CD4-positive, alpha-beta T cell (primary cell): ENCODE measurements around the gene ITPKB. TPM values are rescaled to one million over a fixed set of nuclear protein-coding genes. Genes with fewer than 3 reads are reported as not detected.

Experiments used
- ATAC-seq: fragments of 200-7000 bp; cut with Tn5 transposase; one replicate; pipeline ENCODE4 v1.10.0; 2022; ENCODE audit warnings: mild to moderate bottlenecking; ENCODE audit not compliant: poor library complexity
- CTCF ChIA-PET: fragments of 350-600 bp; sonication (Branson Sonifier 250); formaldehyde crosslinking; loops from one replicate; lab custom pipeline; 2021; ENCODE audit warnings: antibody characterized with exemption, inconsistent platforms; lab: Charles Lee
- POLR2A ChIA-PET: fragments of 350-600 bp; sonication (Branson Sonifier 250); formaldehyde crosslinking; loops from one replicate; lab custom pipeline; 2021; ENCODE audit warnings: antibody characterized with exemption, inconsistent platforms; lab: Charles Lee
- DNase-seq, 14 experiments: peaks; one replicate each; pipeline ENCODE4 v3.0.0-alpha.2; 2013 to 2020; ENCODE audit warnings: mixed read lengths in 2 of 14
- H3K27ac ChIP-seq, 2 donors: one replicate each; pipeline versions ENCODE4 v1.5.1 to v1.7.0; 2013; ENCODE audit warnings: low read length in 2 of 2, low read depth in 1 of 2, mild to moderate bottlenecking in 1 of 2
- H3K27me3 ChIP-seq, 2 experiments: 1 replicate in 1 of 2; 2 replicates in 1 of 2; pipeline versions ENCODE4 v1.6.1 to v1.7.0; 2013; ENCODE audit warnings: low read length in 2 of 2, control low read depth in 1 of 2, mild to moderate bottlenecking in 1 of 2, moderate library complexity in 1 of 2; ENCODE audit not compliant: insufficient read depth in 2 of 2, control insufficient read depth in 1 of 2
- H3K36me3 ChIP-seq: one replicate; pipeline ENCODE4 v1.6.1; 2013; ENCODE audit warnings: low read length, control low read depth; ENCODE audit not compliant: insufficient read depth
- H3K4me1 ChIP-seq: one replicate; pipeline ENCODE4 v1.6.1; 2013; ENCODE audit warnings: low read length, control low read depth; ENCODE audit not compliant: insufficient read depth
- H3K4me3 ChIP-seq: one replicate; pipeline ENCODE4 v1.5.1; 2013; ENCODE audit warnings: mild to moderate bottlenecking, low read length, moderate library complexity
- H3K9me3 ChIP-seq, 2 experiments: 1 replicate in 1 of 2; 2 replicates in 1 of 2; pipeline versions ENCODE4 v1.6.1 to v1.7.0; 2013; ENCODE audit warnings: low read length in 2 of 2, mild to moderate bottlenecking in 2 of 2, control low read depth in 1 of 2, moderate library complexity in 1 of 2; ENCODE audit not compliant: control insufficient read depth in 1 of 2, insufficient read depth in 1 of 2
- H3K27ac Mint-ChIP-seq: one replicate; pipeline ENCODE4 v1.8.0; 2020; ENCODE audit warnings: mixed read lengths
- H3K27me3 Mint-ChIP-seq: one replicate; pipeline ENCODE4 v1.8.0; 2021; ENCODE audit warnings: mixed read lengths
- H3K36me3 Mint-ChIP-seq: one replicate; pipeline ENCODE4 v1.8.0; 2021; ENCODE audit warnings: low read depth, mixed read lengths
- H3K4me1 Mint-ChIP-seq: one replicate; pipeline ENCODE4 v1.8.0; 2021; ENCODE audit warnings: low read depth, mixed read lengths
- H3K4me3 Mint-ChIP-seq: one replicate; pipeline ENCODE4 v1.8.0; 2020; ENCODE audit warnings: mild to moderate bottlenecking, mixed read lengths
- H3K9me3 Mint-ChIP-seq: one replicate; pipeline ENCODE4 v1.8.0; 2020; ENCODE audit warnings: mixed read lengths
- CTCF ChIP-seq: fragments of 200-600 bp; IDR thresholded peaks from one replicate; pipeline ENCODE4 v1.8.0; 2022; ENCODE audit warnings: antibody characterized with exemption, mild to moderate bottlenecking
- intact Hi-C, 2 experiments: fragments of 100-400 bp; cut with DNase I in 1 of 2; cut with micrococcal nuclease in 1 of 2; formaldehyde crosslinking; loops; one replicate each; pipeline versions ENCODE4 v1.15.1 to v1.9.0; 2023 to 2025; cut with DNase I, micrococcal nuclease
- total RNA-seq, 174 experiments: library from RNA in 2 of 174; stranded (reverse) in 2 of 174; gene quantifications; one replicate each; pipeline ENCODE4 v1.2.3 and lab custom pipeline; 2021 to 2026

Gene ITPKB
- total RNA-seq, 2 experiments from 2014 or later, result 565 to 583 TPM

DNA sequence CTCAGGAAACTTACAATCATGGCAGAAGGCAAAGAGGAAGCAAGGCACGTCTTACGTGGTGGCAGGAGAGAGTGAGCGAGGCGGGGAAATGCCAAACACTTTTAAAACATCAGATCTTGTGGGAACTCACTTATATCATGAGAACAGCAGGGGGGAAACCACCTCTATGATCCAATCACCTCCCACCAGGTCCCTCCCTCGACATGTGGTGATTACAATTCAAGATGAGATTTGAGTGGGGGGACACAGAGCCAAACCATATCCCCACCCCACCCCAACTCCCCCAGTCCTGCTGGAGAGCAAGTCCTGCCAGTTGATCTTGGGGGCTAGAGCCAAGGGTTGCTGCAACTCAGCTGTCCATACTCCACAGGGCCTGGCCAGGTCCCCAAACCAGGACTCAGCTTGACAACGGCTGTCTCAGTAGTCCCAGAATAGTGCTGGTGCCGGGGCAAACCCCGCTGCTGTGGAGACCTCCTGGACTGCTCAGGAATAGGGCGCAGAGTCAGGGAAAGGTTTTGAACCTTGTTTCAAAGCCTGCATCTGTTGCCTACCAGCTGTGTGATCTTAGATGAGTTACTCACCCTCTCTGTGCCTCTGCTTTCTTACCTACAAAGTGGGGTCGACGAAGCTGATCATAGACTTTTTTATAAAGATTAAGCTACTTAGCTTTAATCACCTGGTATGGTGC, 111.0 kb downstream of the ITPKB start:
- Mint-ChIP-seq H3K27ac (peak overlapping the region; percentile 19), H3K36me3 (peaks cover 49% of the 10 kb centered on the region), H3K9me3 (no peaks in the 10 kb centered on the region), H3K4me1 (peaks cover 31% of the 10 kb centered on the region), H3K27me3 (no peaks in the 10 kb centered on the region), H3K4me3 (no peak overlapping the region)
- Histone ChIP-seq H3K36me3 (peaks cover 22% of the 10 kb centered on the region), H3K27me3 (no peaks in the 10 kb centered on the region), H3K4me1 (peaks cover 22% of the 10 kb centered on the region), H3K4me3 (no peak overlapping the region), H3K9me3 (no peaks in the 10 kb centered on the region), H3K27ac (no peak overlapping the region)
- peak in 3 of 14 experiments; percentile 30 to 64 (median 51) for DNase-seq
- intact Hi-C loops, result loop anchor here (2.0 to 5.0 kb wide), 2 partner anchors 59 to 914 kb away; no protein-coding TSS in a partner anchor
- ChIA-PET POLR2A (interaction anchor here (0.5 to 1.4 kb wide), 3 partner anchors 25 to 934 kb away, joined by 3 to 9 read pairs (median 3); partner anchors contain the start of gene ITPKB), CTCF (interaction anchor here (0.9 to 2.4 kb wide), 2 partner anchors 112 to 200 kb away, joined by 3 to 8 read pairs; partner anchors contain the start of gene ITPKB)
- no peak for TF ChIP-seq CTCF
- ATAC-seq, result no peak

DNA sequence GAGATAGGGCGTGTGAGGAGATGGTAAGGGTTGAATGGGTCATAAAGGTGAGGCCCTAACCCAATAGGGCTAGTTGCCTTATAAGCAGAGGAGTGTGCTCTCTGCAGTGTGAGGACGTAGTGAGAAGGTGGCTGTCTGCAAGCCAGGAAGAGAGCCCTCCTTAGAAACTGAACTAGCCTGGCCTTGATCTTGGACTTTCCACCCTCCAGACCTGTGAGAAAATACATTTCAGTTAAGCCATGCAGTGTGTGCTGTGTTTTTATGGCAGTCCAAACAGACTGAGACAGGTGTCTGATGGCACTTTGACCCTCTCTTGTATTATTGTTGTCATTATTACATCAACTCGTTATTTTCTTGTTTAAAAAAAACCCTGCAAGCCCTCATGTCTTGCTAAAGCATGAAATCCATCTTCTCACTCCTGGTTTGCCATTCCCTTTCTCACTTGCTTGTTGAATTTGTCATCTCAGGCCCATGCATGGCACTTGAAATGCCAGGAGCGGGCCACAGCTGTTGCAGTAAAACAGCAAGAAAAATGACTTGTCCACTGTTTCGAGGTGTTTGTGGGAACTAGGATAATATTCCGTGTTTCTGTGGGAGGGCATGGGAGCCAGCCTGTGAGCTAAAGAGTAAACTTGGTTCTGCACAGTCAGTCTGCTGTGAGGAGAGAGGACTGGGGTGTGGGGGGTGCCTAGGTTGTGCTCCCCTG, 111.9 kb downstream of the ITPKB start:
- CTCF ChIA-PET, result interaction anchor here (0.6 to 2.3 kb wide), 25 partner anchors 8 to 312 kb away, joined by 3 to 30 read pairs (median 6); partner anchors contain the start of gene ITPKB
- H3K27ac Mint-ChIP-seq, result peak overlapping the region; percentile 46
- POLR2A ChIA-PET, result interaction anchor here (1.0 to 1.3 kb wide), 3 partner anchors 112 to 312 kb away, joined by 3 to 7 read pairs (median 4); partner anchors contain the start of genes COQ8A and ITPKB
- H3K27me3 Mint-ChIP-seq, result no peaks in the 10 kb centered on the region
- DNase-seq (peak in 1 of 14 experiments; percentile 17), ATAC-seq (no peak)
- H3K36me3 Mint-ChIP-seq, result peaks cover 41% of the 10 kb centered on the region
- Histone ChIP-seq H3K4me1 (peaks cover 18% of the 10 kb centered on the region), H3K27ac (no peak overlapping the region), H3K4me3 (no peak overlapping the region), H3K27me3 (no peaks in the 10 kb centered on the region), H3K36me3 (peaks cover 13% of the 10 kb centered on the region), H3K9me3 (no peaks in the 10 kb centered on the region)
- intact Hi-C loops, result loop anchor here (2.0 to 5.0 kb wide), 2 partner anchors 60 to 915 kb away; no protein-coding TSS in a partner anchor
- TF ChIP-seq CTCF, result no peak
- H3K4me3 Mint-ChIP-seq, result no peak overlapping the region
- peaks cover 23% of the 10 kb centered on the region for H3K4me1 Mint-ChIP-seq
- H3K9me3 Mint-ChIP-seq, result no peaks in the 10 kb centered on the region

DNA sequence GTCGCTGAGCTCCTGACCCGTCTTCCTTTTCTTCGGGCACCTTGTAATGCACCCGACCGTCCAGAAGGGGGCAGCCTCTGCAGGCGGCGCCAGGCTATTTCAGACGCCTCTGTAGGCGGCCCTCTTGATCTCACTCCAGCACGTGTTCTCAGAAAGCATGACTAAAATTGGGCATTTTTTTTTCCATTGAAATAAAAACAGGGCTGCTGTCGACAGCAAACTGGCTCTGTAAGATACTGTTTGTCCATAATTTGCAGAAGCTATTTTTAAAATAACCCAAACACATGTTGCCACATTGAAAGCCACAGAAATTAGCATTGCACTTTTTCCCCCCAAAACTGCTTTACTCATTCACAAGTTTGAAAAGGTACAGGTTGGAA, 112.5 kb downstream of the ITPKB start:
- Histone ChIP-seq H3K27ac (no peak overlapping the region), H3K36me3 (peaks cover 7% of the 10 kb centered on the region), H3K27me3 (no peaks in the 10 kb centered on the region), H3K4me3 (peak overlapping the region; percentile 43), H3K4me1 (peaks cover 18% of the 10 kb centered on the region), H3K9me3 (no peaks in the 10 kb centered on the region)
- POLR2A ChIA-PET, result interaction anchor here (1.0 to 1.3 kb wide), 3 partner anchors 112 to 313 kb away, joined by 3 to 7 read pairs (median 4); partner anchors contain the start of genes COQ8A and ITPKB
- Mint-ChIP-seq H3K9me3 (no peaks in the 10 kb centered on the region), H3K36me3 (peaks cover 36% of the 10 kb centered on the region), H3K27me3 (no peaks in the 10 kb centered on the region), H3K4me1 (peaks cover 22% of the 10 kb centered on the region), H3K4me3 (no peak overlapping the region), H3K27ac (peak overlapping the region; percentile 46)
- intact Hi-C loops, result loop anchor here (1.0 to 5.0 kb wide), 4 partner anchors 60 to 916 kb away; partner anchors contain the start of gene COQ8A (in 1 of the 2)
- ATAC-seq, result peak; percentile 97
- DNase-seq, result peak; percentile 65 to 88 (median 73)
- TF ChIP-seq CTCF, result peak; percentile 99
- CTCF ChIA-PET, result interaction anchor here (0.6 to 2.3 kb wide), 56 partner anchors 9 to 805 kb away, joined by 3 to 30 read pairs (median 4); partner anchors contain the start of genes COQ8A and ITPKB
